SK-N-SH treated with all-trans-retinoic acid at 6 μM for 48 hours (cell line): Measurements from ENCODE around the gene DPAGT1.

Experiments used
- ATAC-seq: fragments of 200-7000 bp; cut with Tn5 transposase; 3 replicates; pipeline ENCODE4 v1.9.1; 2020; ENCODE audit warnings: mild to moderate bottlenecking, moderate library complexity
- ARNTL ChIP-seq: fragments of 450-650 bp; formaldehyde crosslinking; IDR thresholded peaks from 2 replicates; pipeline ENCODE4 v1.5.0; 2020; ENCODE audit warnings: low read depth, mild to moderate bottlenecking, moderate library complexity, borderline replicate concordance
- BACH2 ChIP-seq: fragments of 250-450 bp; sonication (Bioruptor Pico); IDR thresholded peaks from 2 replicates; pipeline ENCODE4 v1.9.0; 2021; ENCODE audit warnings: mild to moderate bottlenecking, borderline replicate concordance
- CSDC2 ChIP-seq: fragments of 250-450 bp; sonication (Bioruptor Pico); IDR thresholded peaks from 2 replicates; pipeline ENCODE4 v1.5.0; 2020; ENCODE audit warnings: mild to moderate bottlenecking, moderate library complexity
- CSRNP3 ChIP-seq: fragments of 250-450 bp; sonication (Bioruptor Pico); IDR thresholded peaks from 2 replicates; pipeline ENCODE4 v1.5.1; 2021; ENCODE audit warnings: mild to moderate bottlenecking, moderate library complexity
- ESRRG ChIP-seq: fragments of 250-450 bp; sonication (Bioruptor Pico); IDR thresholded peaks from 2 replicates; pipeline ENCODE4 v1.6.1; 2021; ENCODE audit warnings: mild to moderate bottlenecking
- GLIS3 ChIP-seq: fragments of 250-450 bp; sonication (Bioruptor Pico); IDR thresholded peaks from 2 replicates; pipeline ENCODE4 v1.5.0; 2020; ENCODE audit warnings: mild to moderate bottlenecking, moderate library complexity
- ISL1 ChIP-seq: fragments of 250-450 bp; sonication (Bioruptor Pico); IDR thresholded peaks from 2 replicates; pipeline ENCODE4 v2.1.2; 2022; ENCODE audit warnings: mild to moderate bottlenecking, moderate library complexity
- OSR1 ChIP-seq: fragments of 250-450 bp; sonication (Bioruptor Pico); IDR thresholded peaks from 2 replicates; pipeline ENCODE4 v1.8.0; 2022; ENCODE audit warnings: moderate library complexity, mild to moderate bottlenecking, inconsistent platforms
- POU6F1 ChIP-seq: fragments of 250-450 bp; sonication (Bioruptor Pico); IDR thresholded peaks from 2 replicates; pipeline ENCODE4 v1.8.0; 2021; ENCODE audit warnings: low read depth, mild to moderate bottlenecking, moderate library complexity, borderline replicate concordance
- PPARA ChIP-seq: fragments of 250-450 bp; sonication (Bioruptor Pico); IDR thresholded peaks from 2 replicates; pipeline ENCODE4 v1.5.0; 2020; ENCODE audit warnings: mild to moderate bottlenecking, borderline replicate concordance
- RARB ChIP-seq: fragments of 250-450 bp; sonication (Bioruptor Pico); IDR thresholded peaks from 2 replicates; pipeline ENCODE4 v1.8.0; 2021; ENCODE audit warnings: mild to moderate bottlenecking, moderate library complexity
- TCF4 ChIP-seq: fragments of 250-450 bp; sonication (Bioruptor Pico); IDR thresholded peaks from 2 replicates; pipeline ENCODE4 v1.8.0; 2021; ENCODE audit warnings: mild to moderate bottlenecking, moderate library complexity, borderline replicate concordance
- TOX ChIP-seq: fragments of 250-450 bp; sonication (Bioruptor Pico); IDR thresholded peaks from 2 replicates; pipeline ENCODE4 v1.8.0; 2021; ENCODE audit warnings: mild to moderate bottlenecking, moderate library complexity, borderline replicate concordance
- ZC3H10 ChIP-seq: fragments of 250-450 bp; sonication (Bioruptor Pico); IDR thresholded peaks from 2 replicates; pipeline ENCODE4 v1.5.1; 2021; ENCODE audit warnings: mild to moderate bottlenecking, moderate library complexity
- ZFP3 ChIP-seq: fragments of 250-450 bp; sonication (Bioruptor Pico); IDR thresholded peaks from 2 replicates; pipeline ENCODE4 v1.5.0; 2020; ENCODE audit warnings: mild to moderate bottlenecking, moderate library complexity
- ZNF565 ChIP-seq: fragments of 450-650 bp; formaldehyde crosslinking; conservative IDR thresholded peaks from 2 replicates; pipeline ENCODE4 v1.5.0; 2020; ENCODE audit warnings: low read depth, mild to moderate bottlenecking, moderate library complexity
- ZNF70 ChIP-seq: fragments of 450-650 bp; formaldehyde crosslinking; IDR thresholded peaks from 2 replicates; pipeline ENCODE4 v1.5.0; 2020; ENCODE audit warnings: mild to moderate bottlenecking, moderate library complexity
- ZNF8 ChIP-seq: fragments of 450-650 bp; formaldehyde crosslinking; IDR thresholded peaks from 2 replicates; pipeline ENCODE4 v1.5.0; 2020; ENCODE audit warnings: mild to moderate bottlenecking, moderate library complexity
- TF ChIP-seq, protein P1 (sequence below): fragments of 250-450 bp; sonication (Bioruptor Pico); IDR thresholded peaks from 2 replicates; pipeline ENCODE4 v1.5.0; 2020; ENCODE audit warnings: mild to moderate bottlenecking, moderate library complexity

DPAGT1 gene

DNA sequence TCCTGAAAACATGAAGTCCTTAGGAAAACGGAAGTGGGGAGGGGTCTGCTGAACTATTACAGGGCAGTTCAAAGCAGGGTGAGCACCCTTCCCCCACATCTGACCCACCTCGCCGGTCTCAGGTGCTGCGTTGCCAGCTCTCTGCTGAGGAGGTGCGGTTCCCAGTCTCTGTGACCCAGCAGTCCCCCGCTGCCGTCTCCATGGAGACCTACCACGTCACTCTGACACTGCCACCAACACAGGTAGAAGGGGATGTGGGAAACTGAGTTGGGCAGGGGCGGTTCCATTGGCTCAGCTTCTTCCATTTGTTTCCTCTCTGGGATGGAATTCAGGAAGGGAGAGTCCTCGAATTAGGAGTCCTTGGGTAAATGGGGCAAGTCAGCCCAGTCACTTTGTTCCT lies 8.8 kb upstream of the DPAGT1 start:
- ATAC-seq = no peak
- TF ChIP-seq TCF4 (CRISPR knock-in tag) (no peak), OSR1 (no peak), ZC3H10 (CRISPR knock-in tag) (no peak), ZNF70 (CRISPR knock-in tag) (no peak), RARB (CRISPR knock-in tag) (no peak), PPARA (CRISPR knock-in tag) (no peak), ESRRG (CRISPR knock-in tag) (no peak), ZNF8 (CRISPR knock-in tag) (no peak)

DNA sequence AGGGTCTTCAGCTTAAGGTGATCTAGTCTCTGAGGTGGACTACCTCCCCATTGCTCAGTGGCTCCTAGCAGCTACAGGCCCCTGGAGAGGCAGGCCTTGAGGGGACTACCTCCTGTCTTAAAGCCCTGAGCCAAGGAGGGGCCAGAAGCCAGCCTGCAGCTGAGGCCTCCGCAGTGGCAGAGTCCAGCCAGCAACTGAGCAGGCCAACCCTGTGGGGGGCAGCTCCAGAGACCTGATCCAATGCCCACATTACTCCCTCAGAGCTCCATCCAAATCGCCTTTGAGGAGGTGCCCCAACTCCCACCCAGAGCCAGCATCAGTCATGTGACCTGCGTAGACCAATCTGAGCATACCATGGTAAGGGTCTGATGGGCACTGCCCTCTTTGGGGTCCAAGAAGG lies 8.2 kb upstream of the DPAGT1 start:
- no peak for ATAC-seq
- no peak for TF ChIP-seq RARB (CRISPR knock-in tag)
- no peak for TF ChIP-seq BACH2 (CRISPR knock-in tag)
- TF ChIP-seq GLIS3 (CRISPR knock-in tag) = no peak
- no peak for TF ChIP-seq PPARA (CRISPR knock-in tag)
- TF ChIP-seq ZFP3 (CRISPR knock-in tag) = no peak
- no peak for TF ChIP-seq POU6F1 (CRISPR knock-in tag)
- TF ChIP-seq CSDC2 (CRISPR knock-in tag) = no peak
- TF ChIP-seq, all 23 proteins: peak for 0

GRCh38 chr11:119108857-119109221 lies 7.2 kb upstream of the DPAGT1 start:
- ATAC-seq = no peak

More at GRCh38 chr11:119108857-119109221, 7.2 kb upstream of the DPAGT1 start:
- TF ChIP-seq ZNF8 (CRISPR knock-in tag) (no peak), POU6F1 (CRISPR knock-in tag) (no peak), ZNF70 (CRISPR knock-in tag) (no peak), RARB (CRISPR knock-in tag) (no peak), TOX (CRISPR knock-in tag) (no peak), ESRRG (CRISPR knock-in tag) (no peak), ISL1 (CRISPR knock-in tag) (no peak), GLIS3 (CRISPR knock-in tag) (no peak), PPARA (CRISPR knock-in tag) (no peak), CSRNP3 (CRISPR knock-in tag) (no peak), ARNTL (CRISPR knock-in tag) (no peak), ZC3H10 (CRISPR knock-in tag) (no peak), BACH2 (CRISPR knock-in tag) (no peak), ZNF565 (no peak), ZFP3 (CRISPR knock-in tag) (no peak)
- TF ChIP-seq, protein P1, sequence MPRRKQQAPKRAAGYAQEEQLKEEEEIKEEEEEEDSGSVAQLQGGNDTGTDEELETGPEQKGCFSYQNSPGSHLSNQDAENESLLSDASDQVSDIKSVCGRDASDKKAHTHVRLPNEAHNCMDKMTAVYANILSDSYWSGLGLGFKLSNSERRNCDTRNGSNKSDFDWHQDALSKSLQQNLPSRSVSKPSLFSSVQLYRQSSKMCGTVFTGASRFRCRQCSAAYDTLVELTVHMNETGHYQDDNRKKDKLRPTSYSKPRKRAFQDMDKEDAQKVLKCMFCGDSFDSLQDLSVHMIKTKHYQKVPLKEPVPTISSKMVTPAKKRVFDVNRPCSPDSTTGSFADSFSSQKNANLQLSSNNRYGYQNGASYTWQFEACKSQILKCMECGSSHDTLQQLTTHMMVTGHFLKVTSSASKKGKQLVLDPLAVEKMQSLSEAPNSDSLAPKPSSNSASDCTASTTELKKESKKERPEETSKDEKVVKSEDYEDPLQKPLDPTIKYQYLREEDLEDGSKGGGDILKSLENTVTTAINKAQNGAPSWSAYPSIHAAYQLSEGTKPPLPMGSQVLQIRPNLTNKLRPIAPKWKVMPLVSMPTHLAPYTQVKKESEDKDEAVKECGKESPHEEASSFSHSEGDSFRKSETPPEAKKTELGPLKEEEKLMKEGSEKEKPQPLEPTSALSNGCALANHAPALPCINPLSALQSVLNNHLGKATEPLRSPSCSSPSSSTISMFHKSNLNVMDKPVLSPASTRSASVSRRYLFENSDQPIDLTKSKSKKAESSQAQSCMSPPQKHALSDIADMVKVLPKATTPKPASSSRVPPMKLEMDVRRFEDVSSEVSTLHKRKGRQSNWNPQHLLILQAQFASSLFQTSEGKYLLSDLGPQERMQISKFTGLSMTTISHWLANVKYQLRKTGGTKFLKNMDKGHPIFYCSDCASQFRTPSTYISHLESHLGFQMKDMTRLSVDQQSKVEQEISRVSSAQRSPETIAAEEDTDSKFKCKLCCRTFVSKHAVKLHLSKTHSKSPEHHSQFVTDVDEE (CRISPR knock-in tag) = no peak
